Measurements from ENCODE around the gene PTGES3.
"Not testable (repeated sequence)": the region's sequence is repeated elsewhere in the genome, so short reads cannot be mapped to it uniquely, and the experiment has no call there.

Gene PTGES3

DNA sequence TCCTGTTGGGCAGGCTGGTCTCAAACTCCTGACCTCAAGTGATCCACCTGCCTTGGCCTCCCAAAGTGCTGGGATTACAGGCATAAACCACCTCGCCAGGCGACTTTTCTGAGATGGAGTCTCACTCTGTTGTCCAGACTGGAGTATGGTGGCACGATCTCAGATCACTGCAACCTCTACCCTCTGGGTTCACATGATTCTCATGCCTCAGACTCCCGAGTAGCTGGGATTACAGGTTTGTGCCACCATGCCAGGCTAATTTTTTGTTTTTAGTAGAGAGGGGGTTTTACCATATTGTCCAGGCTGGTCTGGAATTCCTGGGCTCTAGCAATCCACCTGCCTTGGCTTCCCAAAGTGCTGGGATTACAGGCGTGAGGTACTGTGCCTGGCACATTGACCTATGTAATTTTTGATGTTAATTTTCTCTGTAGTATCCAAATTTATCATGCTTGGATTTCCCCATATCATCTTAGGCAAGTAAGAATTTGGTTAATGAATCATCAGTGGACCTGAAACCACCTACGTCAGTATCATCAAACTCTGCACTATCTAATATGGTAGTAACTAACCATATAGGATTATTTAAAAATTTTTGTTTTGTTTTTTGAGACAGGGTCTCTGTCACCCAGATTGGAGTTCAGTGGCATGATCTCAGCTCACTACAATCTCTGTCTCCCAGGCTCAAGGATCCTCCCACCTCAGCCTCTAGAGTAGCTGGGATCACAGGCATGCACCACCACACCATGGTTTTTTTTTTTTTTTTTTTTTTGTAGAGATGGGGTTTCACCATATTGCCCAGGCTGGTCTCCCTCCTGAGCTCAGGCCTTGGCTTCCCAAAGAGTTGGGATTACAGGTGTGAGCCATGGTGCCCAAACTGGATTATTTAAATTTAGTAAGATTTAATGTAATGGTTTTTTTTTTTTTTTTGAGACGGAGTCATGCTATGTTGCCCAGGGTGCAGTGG, 30.4 kb downstream of the PTGES3 start:
- in situ Hi-C loops (cut with MboI; ENCODE audit: low sequenced_read_pairs) = no loop called here

DNA sequence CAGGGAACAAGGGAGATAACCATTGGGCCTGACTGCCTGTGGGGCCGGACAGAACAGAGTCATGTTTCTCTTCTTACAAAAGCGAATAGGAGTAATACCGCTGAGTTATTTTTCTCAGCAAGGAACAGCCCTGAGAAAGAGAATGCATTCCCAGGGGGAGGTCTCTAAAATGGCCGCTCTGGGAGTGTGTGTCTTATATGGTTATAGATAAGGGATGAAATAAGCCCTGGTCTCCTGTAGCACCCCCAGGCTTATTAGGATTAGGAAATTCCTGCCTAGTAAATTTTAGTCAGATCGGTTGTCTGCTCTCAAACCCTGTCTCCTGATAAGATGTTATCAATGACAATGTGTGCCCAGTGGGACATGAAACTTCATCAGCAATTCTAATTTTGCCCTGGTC, 34.3 kb downstream of the PTGES3 start:
- in situ Hi-C loops (cut with MboI; ENCODE audit: low sequenced_read_pairs) = not testable (repeated sequence)

DNA sequence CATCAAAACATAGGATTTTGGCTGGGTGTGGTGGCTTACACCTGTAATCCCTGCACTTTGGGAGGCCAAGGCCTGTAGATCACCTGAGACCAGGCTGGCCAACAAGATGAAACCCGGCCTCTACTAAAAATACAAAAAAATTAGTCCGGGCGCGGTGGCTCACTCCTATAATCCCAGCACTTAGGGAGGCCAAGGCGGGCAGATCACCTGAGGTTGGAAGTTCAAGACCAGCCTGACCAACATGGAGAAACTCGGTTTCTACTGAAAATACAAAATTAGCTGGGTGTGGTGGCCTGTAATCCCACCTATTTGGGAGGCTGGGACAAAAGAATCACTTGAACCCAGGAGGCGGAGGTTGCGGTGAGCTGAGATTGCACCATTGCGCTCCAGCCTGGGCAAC, 40.1 kb downstream of the PTGES3 start:
- in situ Hi-C loops (cut with MboI; ENCODE audit: low sequenced_read_pairs) = not testable (repeated sequence)

GRCh38 chr12:56645717-56646446, 42.2 kb downstream of the PTGES3 start, which contains the start of gene ATP5F1B:
Gene ATP5F1B, minus strand, starts transcription at chr12:56645984. Its CDS starts 21 bp downstream, at chr12:56645963.
- in situ Hi-C loops (cut with MboI; ENCODE audit: low sequenced_read_pairs) = no loop called here

DNA sequence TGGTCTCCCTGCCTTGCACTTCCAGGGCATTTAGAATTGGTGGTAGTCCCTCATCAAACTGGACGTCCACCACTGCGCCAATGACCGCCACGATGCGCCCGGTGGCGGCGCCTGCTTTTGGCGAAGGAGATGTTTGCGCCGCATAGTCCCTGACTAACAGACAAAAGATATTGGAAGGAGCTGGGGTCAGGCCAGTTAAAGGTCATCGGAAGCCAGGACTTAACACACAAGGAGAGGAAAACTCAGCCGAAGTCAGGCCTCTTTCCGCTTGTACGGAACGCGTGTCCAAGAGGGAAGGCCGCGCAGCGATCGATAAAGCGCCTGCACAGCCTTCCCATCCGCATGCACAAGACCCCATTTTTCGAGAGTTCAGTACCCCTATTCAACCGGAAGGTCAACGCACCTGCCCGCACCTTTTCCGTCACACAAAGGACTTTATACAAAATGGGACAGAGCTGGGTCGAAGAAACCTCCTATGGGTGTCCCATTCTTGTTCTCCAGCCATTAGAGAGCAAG, 42.8 kb downstream of the PTGES3 start:
- in situ Hi-C loops (cut with MboI; ENCODE audit: low sequenced_read_pairs) = no loop called here

GRCh38 chr12:56644654-56645053, 43.4 kb downstream of the PTGES3 start:
- in situ Hi-C loops (cut with MboI; ENCODE audit: low sequenced_read_pairs) = no loop called here

GRCh38 chr12:56641219-56641618, 46.9 kb downstream of the PTGES3 start:
- in situ Hi-C loops (cut with MboI; ENCODE audit: low sequenced_read_pairs) = no loop called here

GRCh38 chr12:56637621-56638020, 50.5 kb downstream of the PTGES3 start:
- in situ Hi-C loops (cut with MboI; ENCODE audit: low sequenced_read_pairs) = no loop called here

DNA sequence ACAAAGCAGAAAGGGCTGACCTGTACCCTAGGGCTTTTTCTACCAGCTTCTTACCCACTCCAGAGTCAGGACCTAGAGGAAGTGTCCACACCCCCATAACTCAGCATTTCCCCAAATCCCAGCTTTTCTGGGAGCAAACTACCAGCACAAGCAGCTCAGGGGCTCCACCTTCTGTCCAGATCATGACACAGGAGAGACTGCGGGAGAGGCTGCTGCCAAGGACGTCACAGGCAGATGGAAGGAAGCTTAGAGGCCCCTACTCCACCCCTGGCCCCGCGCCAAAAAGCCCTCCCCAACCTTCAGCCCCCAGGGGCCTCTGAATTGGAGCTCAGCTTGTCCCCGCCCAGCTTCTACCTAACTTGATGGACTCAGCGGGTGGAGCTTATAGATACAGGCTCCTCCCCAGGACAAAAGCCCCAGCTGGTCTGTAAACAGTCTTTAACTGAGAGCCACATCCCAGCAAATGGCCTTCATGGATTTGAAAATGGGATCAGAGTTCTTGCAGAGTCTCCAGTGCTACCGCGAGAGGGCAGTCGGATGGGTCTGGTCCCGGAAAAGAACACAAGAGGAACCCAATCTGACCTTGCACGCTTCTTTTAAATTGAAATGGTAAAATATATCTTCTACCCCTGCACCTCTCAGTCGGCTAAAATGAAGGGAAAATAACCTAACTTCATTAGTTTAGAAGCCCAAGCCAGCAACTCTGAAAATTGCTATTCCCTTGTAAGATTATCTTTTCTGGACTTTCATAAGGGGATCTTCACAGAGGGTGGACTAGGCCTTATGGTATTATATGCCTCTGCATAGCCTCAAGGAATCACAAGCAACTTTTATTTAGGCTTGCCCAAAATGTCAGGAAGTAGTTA, 51.2 kb downstream of the PTGES3 start:
- in situ Hi-C loops (cut with MboI; ENCODE audit: low sequenced_read_pairs) = no loop called here

- in situ Hi-C loops (cut with MboI; ENCODE audit: low sequenced_read_pairs) = no loop called here
Observed at GRCh38 chr12:56635806-56636674, 52.0 kb downstream of the PTGES3 start.

GRCh38 chr12:56634837-56635791, 53.0 kb downstream of the PTGES3 start:
- in situ Hi-C loops (cut with MboI; ENCODE audit: low sequenced_read_pairs) = no loop called here

GRCh38 chr12:56634242-56634836, 53.7 kb downstream of the PTGES3 start:
- in situ Hi-C loops (cut with MboI; ENCODE audit: low sequenced_read_pairs) = no loop called here

DNA sequence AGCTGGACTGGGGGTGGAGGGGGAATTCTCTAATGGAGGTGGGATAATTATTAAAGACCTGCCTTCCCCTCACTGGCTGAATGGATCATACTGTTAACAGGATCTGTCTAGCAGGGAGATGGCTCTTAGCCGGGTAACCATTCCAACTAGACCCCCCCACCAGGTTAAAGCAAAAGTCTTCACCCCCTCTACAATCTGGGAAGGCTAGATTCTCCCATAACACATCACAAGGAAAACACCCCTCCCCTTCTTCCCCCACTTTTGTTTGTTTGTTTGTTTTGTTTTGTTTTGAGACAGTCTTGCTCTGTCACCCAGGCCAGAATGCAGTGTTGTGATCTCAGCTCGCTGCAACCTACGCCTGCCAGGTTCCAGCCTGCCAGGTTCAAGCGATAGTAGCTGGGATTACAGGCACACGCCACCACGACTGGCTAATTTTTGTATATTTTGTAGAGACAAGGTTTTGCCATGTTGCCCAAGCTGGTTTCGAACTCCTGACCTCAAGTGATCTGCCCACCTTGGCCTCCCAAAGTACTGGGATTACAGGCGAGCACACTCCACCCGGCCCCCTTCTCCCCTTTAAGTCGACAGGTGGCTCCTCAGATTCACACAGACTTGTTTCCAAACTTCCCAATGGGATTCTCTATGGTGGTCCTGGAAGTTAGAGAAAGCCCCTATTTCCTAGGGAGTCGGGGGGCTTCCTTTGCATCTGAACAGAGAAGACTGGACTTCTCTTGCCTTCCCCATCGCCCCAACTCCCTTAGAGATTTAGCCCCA, 54.4 kb downstream of the PTGES3 start:
- in situ Hi-C loops (cut with MboI; ENCODE audit: low sequenced_read_pairs) = no loop called here

- in situ Hi-C loops (cut with MboI; ENCODE audit: low sequenced_read_pairs) = no loop called here
Observed at GRCh38 chr12:56632701-56633467, 55.2 kb downstream of the PTGES3 start.

GRCh38 chr12:56631790-56632700, 56.0 kb downstream of the PTGES3 start:
- in situ Hi-C loops (cut with MboI; ENCODE audit: low sequenced_read_pairs) = no loop called here

DNA sequence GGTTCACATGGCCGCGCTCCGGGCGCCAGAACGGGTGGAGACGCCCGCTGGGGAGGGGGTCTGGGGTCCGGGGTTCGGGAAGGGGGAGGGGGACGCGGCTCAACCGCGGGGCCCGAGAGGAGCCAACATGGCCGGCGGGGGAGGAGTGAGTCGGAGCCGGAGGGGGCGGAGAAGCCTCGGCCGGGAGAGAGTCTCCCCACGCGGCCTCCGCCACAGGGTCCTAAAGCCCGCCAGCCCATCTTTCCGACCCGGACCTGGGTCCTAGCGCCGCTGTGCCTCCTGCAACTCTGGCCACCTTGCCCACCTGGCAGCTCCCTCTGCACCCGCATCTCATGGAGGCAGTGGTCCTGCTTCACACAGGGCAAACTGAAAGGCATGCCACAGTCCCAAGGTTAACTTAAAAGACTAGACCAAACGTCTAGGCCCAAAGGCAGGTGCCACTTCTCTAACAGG, 57.9 kb downstream of the PTGES3 start, which contains the start of gene BAZ2A:
BAZ2A (minus strand) TSS at position 147 of the 453 bp plus-strand sequence. CDS start 12,796 bp downstream, outside the sequence.
- in situ Hi-C loops (cut with MboI; ENCODE audit: low sequenced_read_pairs) = no loop called here
